Fibroblast of gingiva (primary cell): ENCODE results near the gene NIBAN1.
"Not testable (repeated sequence)": the region's sequence is repeated elsewhere in the genome, so short reads cannot be mapped to it uniquely, and the experiment has no call there.

Experiments
- DNase-seq: peaks from one replicate; pipeline ENCODE4 v3.0.0-alpha.2; 2011; ENCODE audit warnings: low read depth

The NIBAN1 gene

GRCh38 chr1:184973272-184974055, 844 bp downstream of the NIBAN1 start:
- DNase-seq, result peak; percentile 68

GRCh38 chr1:184972315-184973055, 1.8 kb downstream of the NIBAN1 start:
- peak; percentile 28 for DNase-seq

GRCh38 chr1:184971522-184972265, 2.6 kb downstream of the NIBAN1 start:
- DNase-seq, result no peak

GRCh38 chr1:184970691-184971161, 3.6 kb downstream of the NIBAN1 start:
- DNase-seq, result peak; percentile 20

GRCh38 chr1:184966989-184967388, 7.3 kb downstream of the NIBAN1 start:
- DNase-seq, result no peak

GRCh38 chr1:184965944-184966860, 8.1 kb downstream of the NIBAN1 start:
- DNase-seq, result peak; percentile 26

- DNase-seq, result no peak
These were observed 8.9 kb downstream of the NIBAN1 start for GRCh38 chr1:184965439-184965838.

GRCh38 chr1:184959626-184960025, 14.7 kb downstream of the NIBAN1 start:
- no peak for DNase-seq

- no peak for DNase-seq
These were observed 15.6 kb downstream of the NIBAN1 start for GRCh38 chr1:184958554-184959353.

GRCh38 chr1:184957901-184958300, 16.4 kb downstream of the NIBAN1 start:
- DNase-seq, result not testable (repeated sequence)

- DNase-seq, result no peak
These were observed 17.2 kb downstream of the NIBAN1 start for GRCh38 chr1:184956999-184957700.

GRCh38 chr1:184954232-184954995, 19.9 kb downstream of the NIBAN1 start:
- DNase-seq, result no peak

GRCh38 chr1:184953600-184954219, 20.6 kb downstream of the NIBAN1 start:
- no peak for DNase-seq

- no peak for DNase-seq
These were observed 21.9 kb downstream of the NIBAN1 start for GRCh38 chr1:184952428-184952827.

- DNase-seq, result no peak
These were observed 22.5 kb downstream of the NIBAN1 start for GRCh38 chr1:184951788-184952187.

- no peak for DNase-seq
These were observed 23.4 kb downstream of the NIBAN1 start for GRCh38 chr1:184950906-184951305.

GRCh38 chr1:184950227-184950626, 24.1 kb downstream of the NIBAN1 start:
- no peak for DNase-seq

GRCh38 chr1:184947497-184948256, 26.6 kb downstream of the NIBAN1 start:
- DNase-seq, result no peak
